Panc1 (cell line): ENCODE data around the gene PPIB.

ENCODE experiments used
- CTCF ChIP-seq: fragments of 450-650 bp; IDR thresholded peaks from 2 replicates; pipeline ENCODE4 v1.5.1; 2017; ENCODE audit warnings: mild to moderate bottlenecking
- POLR2AphosphoS5 ChIP-seq: IDR thresholded peaks from 2 replicates; pipeline ENCODE4 v1.6.1; 2012; ENCODE audit warnings: mild to moderate bottlenecking, low read depth, low read length, moderate library complexity

- TF ChIP-seq CTCF: no peak
- TF ChIP-seq POLR2AphosphoS5: no peak
These were observed 14.7 kb downstream of the PPIB start for GRCh38 chr15:64148168-64148567.
